ENCODE measurements around the gene PRKCD. TPM values are rescaled to one million over a fixed set of nuclear protein-coding genes. Genes with fewer than 3 reads are reported as not detected.

The PRKCD gene
- total RNA-seq, 4 donors from 2014 or later, result 27.2 to 35.8 (median 31.4) TPM

DNA sequence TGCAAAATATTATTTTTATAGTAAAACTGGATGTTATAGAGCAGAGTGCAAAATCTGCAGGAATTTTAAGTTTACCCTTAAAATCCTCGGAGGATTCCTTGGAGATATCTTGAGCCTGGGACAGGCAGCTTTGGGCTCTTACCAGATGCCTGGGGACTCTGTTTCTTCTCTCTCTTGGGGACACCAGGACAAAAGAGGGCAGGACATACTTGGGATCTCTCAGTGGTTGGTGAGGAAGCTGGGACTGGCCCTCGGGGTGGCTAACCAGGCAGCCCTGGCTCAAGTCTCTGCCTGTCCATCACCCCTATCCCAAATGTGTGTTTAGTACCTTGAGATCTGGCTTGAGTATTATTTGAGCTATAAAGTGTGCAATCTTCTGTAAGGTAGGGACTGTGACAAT is 56.2 kb downstream of the PRKCD start:
- H3K4me3 ChIP-seq (ENCODE audit: low read depth, poor library complexity, severe bottlenecking), result no peak overlapping the region
- no peak for DNase-seq (ENCODE audit: low spot score in 2 of 2)
- TF ChIP-seq, protein P1, sequence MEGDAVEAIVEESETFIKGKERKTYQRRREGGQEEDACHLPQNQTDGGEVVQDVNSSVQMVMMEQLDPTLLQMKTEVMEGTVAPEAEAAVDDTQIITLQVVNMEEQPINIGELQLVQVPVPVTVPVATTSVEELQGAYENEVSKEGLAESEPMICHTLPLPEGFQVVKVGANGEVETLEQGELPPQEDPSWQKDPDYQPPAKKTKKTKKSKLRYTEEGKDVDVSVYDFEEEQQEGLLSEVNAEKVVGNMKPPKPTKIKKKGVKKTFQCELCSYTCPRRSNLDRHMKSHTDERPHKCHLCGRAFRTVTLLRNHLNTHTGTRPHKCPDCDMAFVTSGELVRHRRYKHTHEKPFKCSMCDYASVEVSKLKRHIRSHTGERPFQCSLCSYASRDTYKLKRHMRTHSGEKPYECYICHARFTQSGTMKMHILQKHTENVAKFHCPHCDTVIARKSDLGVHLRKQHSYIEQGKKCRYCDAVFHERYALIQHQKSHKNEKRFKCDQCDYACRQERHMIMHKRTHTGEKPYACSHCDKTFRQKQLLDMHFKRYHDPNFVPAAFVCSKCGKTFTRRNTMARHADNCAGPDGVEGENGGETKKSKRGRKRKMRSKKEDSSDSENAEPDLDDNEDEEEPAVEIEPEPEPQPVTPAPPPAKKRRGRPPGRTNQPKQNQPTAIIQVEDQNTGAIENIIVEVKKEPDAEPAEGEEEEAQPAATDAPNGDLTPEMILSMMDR (IDR thresholded peaks at IDR 0.05), result no peak
- no peak for TF ChIP-seq POLR2A (IDR thresholded peaks at IDR 0.05)
- 69 to 73% methylated on average over 2 of the region's 2 CpGs for WGBS, 2 donors
- intact Hi-C loops (cut with DNase I; ENCODE audit: low total_unique reads), result no loop called here

DNA sequence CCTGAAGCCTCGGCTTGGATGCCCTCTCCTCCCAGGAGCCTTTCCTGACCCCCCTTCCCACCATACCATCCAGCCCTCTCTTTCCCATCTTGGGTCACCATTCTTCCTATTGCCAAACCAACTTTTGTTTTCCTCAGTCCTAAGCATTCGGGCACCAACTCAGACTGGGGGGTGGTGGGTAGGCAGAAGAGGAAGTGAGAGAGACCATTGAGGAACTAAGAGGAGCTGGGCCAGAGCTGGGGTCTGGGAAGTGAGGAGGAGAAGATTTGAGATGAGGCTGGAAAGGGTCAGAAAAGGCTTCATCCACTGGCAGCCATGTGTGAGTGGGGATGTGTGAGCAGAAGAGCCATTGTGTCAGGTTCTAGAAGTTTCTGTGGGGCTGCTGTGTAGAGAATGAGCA is 57.1 kb downstream of the PRKCD start:
- TF ChIP-seq POLR2A (IDR thresholded peaks at IDR 0.05), result no peak
- TF ChIP-seq, protein P1 (IDR thresholded peaks at IDR 0.05), result no peak
- intact Hi-C loops (cut with DNase I; ENCODE audit: low total_unique reads), result no loop called here
- no peak overlapping the region for H3K4me3 ChIP-seq (ENCODE audit: low read depth, poor library complexity, severe bottlenecking)
- WGBS, 2 donors, result 72 to 74% methylated on average over 2 of the region's 2 CpGs
- DNase-seq (ENCODE audit: low spot score in 2 of 2), result no peak

DNA sequence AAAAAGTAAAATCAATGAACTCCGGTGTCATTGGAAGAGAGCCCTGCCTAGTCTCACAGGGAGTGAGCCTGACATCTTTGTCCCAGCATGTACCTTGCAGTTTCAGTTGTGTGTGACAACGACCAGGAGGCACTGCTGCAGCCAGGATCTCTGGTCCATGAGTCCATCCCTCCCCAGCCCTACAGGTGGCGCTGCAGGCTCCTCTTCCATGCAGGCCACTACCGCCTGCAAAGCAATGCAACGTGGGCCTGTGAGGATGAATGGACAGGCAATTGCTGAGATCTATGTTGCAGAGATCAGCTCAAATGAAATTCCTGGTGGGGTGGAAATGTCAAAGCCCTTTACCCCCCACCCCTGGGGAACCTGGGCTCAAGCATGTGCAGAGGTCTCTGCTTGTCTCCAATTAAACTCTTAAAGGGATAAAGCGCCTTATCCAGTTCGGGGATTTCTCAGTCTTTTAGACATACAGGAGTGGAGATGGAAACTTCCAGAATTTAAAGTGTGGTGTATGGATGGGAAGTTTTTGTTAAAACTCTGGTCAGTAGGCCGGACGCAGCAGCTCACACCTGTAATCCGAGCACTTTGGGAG is 59.0 kb downstream of the PRKCD start:
- H3K4me3 ChIP-seq (ENCODE audit: low read depth, poor library complexity, severe bottlenecking), result no peak overlapping the region
- WGBS, 2 donors, result 45 to 47% methylated on average over 10 of the region's 10 CpGs
- intact Hi-C loops (cut with DNase I; ENCODE audit: low total_unique reads), result no loop called here
- TF ChIP-seq, protein P1 (IDR thresholded peaks at IDR 0.05), result peak in 1 of 3 donors; percentile 31
- TF ChIP-seq POLR2A (IDR thresholded peaks at IDR 0.05), result no peak
- DNase-seq (ENCODE audit: low spot score in 2 of 2), result peak; percentile 47 to 94

DNA sequence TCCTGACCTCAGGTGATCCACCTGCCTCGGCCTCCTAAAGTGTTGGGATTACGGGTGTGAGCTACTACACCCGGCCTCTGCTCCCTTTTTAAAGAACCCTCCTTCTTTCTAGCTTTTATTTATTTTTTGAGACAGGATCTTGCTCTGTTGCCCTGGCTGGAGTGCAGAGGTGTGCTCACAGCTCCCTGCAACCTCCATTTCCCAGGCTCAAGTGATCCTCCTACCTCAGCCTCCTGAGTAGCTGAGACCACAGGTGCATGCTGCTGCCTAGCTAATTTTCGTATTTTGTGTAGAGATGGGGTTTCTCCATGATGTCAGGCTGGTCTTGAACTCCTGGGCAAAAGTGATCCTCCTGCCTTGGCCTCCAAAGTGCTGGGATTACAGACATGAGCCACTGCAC is 60.3 kb downstream of the PRKCD start:
- intact Hi-C loops (cut with DNase I; ENCODE audit: low total_unique reads), result no loop called here
- H3K4me3 ChIP-seq (ENCODE audit: low read depth, poor library complexity, severe bottlenecking), result no peak overlapping the region
- DNase-seq (ENCODE audit: low spot score in 2 of 2), result no peak
- TF ChIP-seq, protein P1 (IDR thresholded peaks at IDR 0.05), result no peak
- TF ChIP-seq POLR2A (IDR thresholded peaks at IDR 0.05), result no peak
- WGBS, 2 donors, result 93% methylated on average over 4 of the region's 4 CpGs

DNA sequence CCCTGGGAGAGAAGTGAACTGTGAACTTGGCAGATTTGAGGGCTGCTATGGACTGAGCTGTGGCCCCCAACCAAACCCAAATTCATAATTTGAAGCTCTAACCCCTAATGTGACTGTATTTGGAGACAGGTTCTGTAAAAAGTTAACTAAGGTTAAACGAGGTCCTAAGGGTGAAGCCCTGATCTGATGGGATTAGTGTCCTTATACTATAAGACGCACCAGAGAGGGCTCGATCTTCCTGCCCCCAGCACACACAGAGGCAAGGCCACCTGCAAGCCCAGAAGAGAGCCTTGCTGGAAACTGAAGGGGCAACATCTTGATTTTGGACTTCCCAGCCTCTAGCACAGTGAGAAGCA is 60.8 kb downstream of the PRKCD start:
- TF ChIP-seq, protein P1 (IDR thresholded peaks at IDR 0.05), result no peak
- TF ChIP-seq POLR2A (IDR thresholded peaks at IDR 0.05), result no peak
- DNase-seq (ENCODE audit: low spot score in 2 of 2), result no peak
- intact Hi-C loops (cut with DNase I; ENCODE audit: low total_unique reads), result no loop called here
- WGBS, 2 donors, result 90% methylated on average over 3 of the region's 3 CpGs
- no peak overlapping the region for H3K4me3 ChIP-seq (ENCODE audit: low read depth, poor library complexity, severe bottlenecking)

All from lower leg skin (tissue), 4 donors.